ENCODE data around the gene NSL1.
"Not testable (repeated sequence)": the region's sequence is repeated elsewhere in the genome, so short reads cannot be mapped to it uniquely, and the experiment has no call there.

- not testable (repeated sequence) for TF ChIP-seq CTCF, EZH2phosphoT487 (IDR thresholded peaks at IDR 0.05)
Measured at GRCh38 chr1:212764718-212765281, 26.8 kb downstream of the NSL1 start.
